MM.1S (cell line): ENCODE results near the gene NEK6.

Source experiments
- DNase-seq: peaks from one replicate; pipeline ENCODE4 v3.0.0-alpha.2; 2015
- H2AFZ ChIP-seq: fragments of 300-600 bp; sonication (generic); 2 replicates; pipeline ENCODE4 v1.6.0; 2016; ENCODE audit warnings: antibody characterized with exemption, low read length
- H3F3A ChIP-seq: fragments of 300-600 bp; sonication (generic); 2 replicates; pipeline ENCODE4 v1.6.1; 2016; ENCODE audit warnings: mild to moderate bottlenecking, antibody characterized with exemption, low read length, moderate library complexity, mixed read lengths; ENCODE audit not compliant: insufficient read depth
- H3K27ac ChIP-seq: fragments of 300-600 bp; sonication (generic); 2 replicates; pipeline ENCODE4 v1.5.1; 2016; ENCODE audit warnings: mild to moderate bottlenecking, low read length
- H3K27me3 ChIP-seq: fragments of 300-600 bp; sonication (generic); replicated peaks from 2 replicates; pipeline ENCODE4 v1.6.0; 2016; ENCODE audit warnings: low read length; ENCODE audit not compliant: insufficient read depth
- H3K36me3 ChIP-seq: fragments of 300-600 bp; sonication (generic); replicated peaks from 2 replicates; pipeline ENCODE4 v1.6.1; 2016; ENCODE audit warnings: mild to moderate bottlenecking, low read length, mixed read lengths; ENCODE audit not compliant: insufficient read depth
- H3K4me1 ChIP-seq: fragments of 300-600 bp; sonication (generic); 2 replicates; pipeline ENCODE4 v1.6.1; 2016; ENCODE audit warnings: low read length, mixed read lengths
- H3K4me2 ChIP-seq: fragments of 300-600 bp; sonication (generic); 2 replicates; pipeline ENCODE4 v1.6.0; 2016; ENCODE audit warnings: low read depth, low read length
- H3K4me3 ChIP-seq: fragments of 300-600 bp; sonication (generic); 2 replicates; pipeline ENCODE4 v1.5.1; 2016; ENCODE audit warnings: low read length, mixed read lengths
- H3K79me2 ChIP-seq: fragments of 300-600 bp; sonication (generic); 2 replicates; pipeline ENCODE4 v1.6.1; 2016; ENCODE audit warnings: mixed run types, low read length, mixed read lengths
- H3K9ac ChIP-seq: fragments of 300-600 bp; sonication (generic); 2 replicates; pipeline ENCODE4 v1.6.1; 2016; ENCODE audit warnings: low read length, mixed read lengths
- H3K9me2 ChIP-seq: fragments of 300-600 bp; sonication (generic); replicated peaks from 2 replicates; pipeline ENCODE4 v1.6.1; 2016; ENCODE audit warnings: mild to moderate bottlenecking, low read length, mixed read lengths; ENCODE audit not compliant: insufficient read depth
- H3K9me3 ChIP-seq: fragments of 300-600 bp; sonication (generic); replicated peaks from 2 replicates; pipeline ENCODE4 v1.6.1; 2016; ENCODE audit warnings: mild to moderate bottlenecking, low read length, mixed read lengths; ENCODE audit not compliant: insufficient read depth
- H4K20me1 ChIP-seq: fragments of 300-600 bp; sonication (generic); 2 replicates; pipeline ENCODE4 v1.6.1; 2016; ENCODE audit warnings: mild to moderate bottlenecking, low read length, moderate library complexity, mixed read lengths; ENCODE audit not compliant: insufficient read depth
- EZH2 ChIP-seq: fragments of 300-600 bp; sonication (generic); optimal IDR thresholded peaks from 2 replicates; pipeline ENCODE3; 2017; ENCODE audit warnings: low read depth, mild to moderate bottlenecking, antibody characterized with exemption, low read length, mixed read lengths
- EZH2phosphoT487 ChIP-seq: fragments of 300-600 bp; sonication (generic); IDR thresholded peaks from 2 replicates; pipeline ENCODE4 v1.6.1; 2018; ENCODE audit warnings: antibody characterized with exemption, low read length
- TF ChIP-seq, protein P1 (sequence below): fragments of 300-600 bp; sonication (generic); IDR thresholded peaks from 2 replicates; pipeline ENCODE4 v1.5.1; 2016; ENCODE audit warnings: antibody characterized with exemption, low read length, mixed read lengths

NEK6 gene

DNA sequence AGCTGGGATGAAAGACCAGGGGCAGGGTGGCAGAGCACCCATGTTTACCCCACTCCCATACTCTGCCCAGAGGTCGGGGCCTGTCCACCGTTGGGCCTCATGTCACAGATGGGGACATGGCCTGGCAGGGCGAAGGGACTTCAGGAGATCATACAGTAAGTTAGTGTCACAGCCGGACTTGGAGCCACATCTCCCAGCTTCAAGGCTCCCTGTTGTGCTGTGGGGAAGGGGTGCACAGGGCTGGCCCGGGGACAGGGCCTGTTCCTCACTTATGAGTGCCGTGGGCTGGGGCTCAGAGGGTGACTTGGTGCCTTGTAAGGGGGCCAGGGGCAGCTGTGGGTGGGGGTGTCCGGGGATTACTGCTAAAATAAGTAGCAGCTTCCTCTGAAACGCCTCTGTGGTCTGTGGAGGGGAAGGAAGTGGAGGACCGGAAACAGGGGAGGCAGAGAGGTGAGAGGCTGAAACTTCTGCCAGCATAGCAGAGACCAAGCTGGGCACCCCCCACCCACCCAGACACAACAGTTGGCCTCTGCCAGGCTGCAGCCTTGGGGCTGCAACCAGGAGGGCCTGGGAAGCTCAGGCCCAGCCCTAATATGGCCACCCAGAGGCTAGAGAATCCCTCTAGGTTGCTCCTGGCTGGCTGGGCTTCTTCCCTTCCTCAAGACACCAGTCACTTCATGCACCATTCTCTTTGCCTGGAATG lies 41.1 kb upstream of the NEK6 start:
- Histone ChIP-seq H4K20me1 (no peaks in the 10 kb centered on the region), H3K27ac (peak overlapping the region; percentile 60), H3K9ac (no peak overlapping the region; the same call in 1 of the 2 replicates), H3K9me3 (no peaks in the 10 kb centered on the region), H3K27me3 (no peaks in the 10 kb centered on the region), H3K36me3 (no peaks in the 10 kb centered on the region), H3K4me1 (peaks cover 48% of the 10 kb centered on the region), H3F3A (peaks cover 33% of the 10 kb centered on the region), H2AFZ (peak overlapping the region; percentile 54), H3K9me2 (no peaks in the 10 kb centered on the region), H3K4me2 (peak overlapping the region; percentile 59), H3K4me3 (peak overlapping the region; percentile 7; the same call in 1 of the 2 replicates), H3K79me2 (no peaks in the 10 kb centered on the region)
- TF ChIP-seq EZH2 (no peak), EZH2phosphoT487 (no peak)
- TF ChIP-seq, protein P1, sequence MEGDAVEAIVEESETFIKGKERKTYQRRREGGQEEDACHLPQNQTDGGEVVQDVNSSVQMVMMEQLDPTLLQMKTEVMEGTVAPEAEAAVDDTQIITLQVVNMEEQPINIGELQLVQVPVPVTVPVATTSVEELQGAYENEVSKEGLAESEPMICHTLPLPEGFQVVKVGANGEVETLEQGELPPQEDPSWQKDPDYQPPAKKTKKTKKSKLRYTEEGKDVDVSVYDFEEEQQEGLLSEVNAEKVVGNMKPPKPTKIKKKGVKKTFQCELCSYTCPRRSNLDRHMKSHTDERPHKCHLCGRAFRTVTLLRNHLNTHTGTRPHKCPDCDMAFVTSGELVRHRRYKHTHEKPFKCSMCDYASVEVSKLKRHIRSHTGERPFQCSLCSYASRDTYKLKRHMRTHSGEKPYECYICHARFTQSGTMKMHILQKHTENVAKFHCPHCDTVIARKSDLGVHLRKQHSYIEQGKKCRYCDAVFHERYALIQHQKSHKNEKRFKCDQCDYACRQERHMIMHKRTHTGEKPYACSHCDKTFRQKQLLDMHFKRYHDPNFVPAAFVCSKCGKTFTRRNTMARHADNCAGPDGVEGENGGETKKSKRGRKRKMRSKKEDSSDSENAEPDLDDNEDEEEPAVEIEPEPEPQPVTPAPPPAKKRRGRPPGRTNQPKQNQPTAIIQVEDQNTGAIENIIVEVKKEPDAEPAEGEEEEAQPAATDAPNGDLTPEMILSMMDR = no peak
- DNase-seq = peak; percentile 81

DNA sequence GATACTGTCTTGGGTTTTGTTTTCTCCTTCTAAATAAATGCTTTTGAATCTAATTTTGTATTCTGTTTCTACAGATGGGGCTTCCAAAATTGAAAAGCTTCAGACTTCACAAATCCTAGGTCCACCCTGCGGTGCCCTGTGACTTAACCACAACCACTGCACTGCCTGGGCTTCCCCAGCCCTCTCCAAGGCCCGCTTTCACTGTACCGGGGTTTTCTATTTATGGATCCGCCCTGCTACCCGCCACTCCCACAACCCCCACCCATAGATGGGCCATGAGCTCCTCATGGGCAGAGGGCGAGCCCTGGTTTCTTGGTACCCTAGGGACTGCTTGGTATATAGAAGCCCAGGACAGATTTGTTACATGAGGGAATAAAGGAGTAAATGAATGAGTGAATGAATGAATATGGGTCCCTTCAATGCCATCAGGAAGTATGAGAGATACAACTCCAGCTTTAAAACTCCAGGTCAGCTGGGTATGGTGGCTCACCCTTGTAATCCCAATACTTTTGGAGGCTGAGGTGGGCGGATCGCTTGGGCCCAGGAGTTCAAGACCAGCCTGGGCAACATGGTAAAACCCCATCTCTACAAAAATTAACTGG lies 39.8 kb upstream of the NEK6 start:
- peak overlapping the region; percentile 59 for H3K4me2 ChIP-seq
- H3K27ac ChIP-seq = peak overlapping the region; percentile 60; the same call in 1 of the 2 replicates
- DNase-seq = peak; percentile 68
- TF ChIP-seq EZH2 (no peak), EZH2phosphoT487 (no peak)
- TF ChIP-seq, protein P1 = no peak
- H3K36me3 ChIP-seq = no peaks in the 10 kb centered on the region
- no peaks in the 10 kb centered on the region for H3K27me3 ChIP-seq
- no peaks in the 10 kb centered on the region for H3K9me2 ChIP-seq
- peak overlapping the region; percentile 16; the same call in 1 of the 2 replicates for H3K4me3 ChIP-seq
- no peaks in the 10 kb centered on the region for H3K9me3 ChIP-seq
- H3F3A ChIP-seq = peaks cover 33% of the 10 kb centered on the region
- no peaks in the 10 kb centered on the region for H3K79me2 ChIP-seq
- H4K20me1 ChIP-seq = no peaks in the 10 kb centered on the region
- peaks cover 48% of the 10 kb centered on the region for H3K4me1 ChIP-seq
- H2AFZ ChIP-seq = no peak overlapping the region
- no peak overlapping the region for H3K9ac ChIP-seq

DNA sequence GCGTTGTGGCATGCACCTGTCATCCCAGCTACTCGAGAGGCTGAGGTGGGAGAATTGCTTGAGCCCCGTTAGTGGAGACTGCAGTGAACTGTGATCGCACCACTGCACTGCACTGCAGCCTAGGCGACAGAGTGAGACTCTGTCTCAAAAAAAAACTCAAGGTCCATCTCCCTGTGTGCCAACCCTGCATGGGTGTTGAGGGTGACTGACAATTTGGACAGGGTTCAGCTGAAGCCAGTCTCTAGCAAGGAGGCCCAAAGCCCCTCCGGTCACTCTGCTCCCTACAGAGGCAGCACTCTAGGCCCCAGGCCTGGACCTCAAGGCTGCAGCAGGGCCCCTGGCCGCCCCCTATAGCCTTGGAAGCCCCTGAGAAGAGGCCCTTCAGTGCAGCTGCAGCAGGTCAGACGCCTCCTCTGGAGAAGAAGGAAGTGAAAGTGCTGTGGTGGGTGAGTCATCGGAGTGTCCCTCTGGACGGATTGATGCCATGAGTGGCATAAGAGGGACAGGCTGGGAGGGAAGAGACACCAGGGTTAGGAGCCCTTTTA lies 39.2 kb upstream of the NEK6 start:
- H2AFZ ChIP-seq = no peak overlapping the region
- peaks cover 48% of the 10 kb centered on the region for H3K4me1 ChIP-seq
- no peak overlapping the region for H3K9ac ChIP-seq
- no peaks in the 10 kb centered on the region for H3K9me3 ChIP-seq
- H3K9me2 ChIP-seq = no peaks in the 10 kb centered on the region
- no peak overlapping the region for H3K4me3 ChIP-seq
- peak; percentile 69 for DNase-seq
- H3F3A ChIP-seq = peaks cover 33% of the 10 kb centered on the region
- H3K27me3 ChIP-seq = no peaks in the 10 kb centered on the region
- H3K36me3 ChIP-seq = no peaks in the 10 kb centered on the region
- H3K4me2 ChIP-seq = peak overlapping the region; percentile 59
- TF ChIP-seq, protein P1 = no peak
- TF ChIP-seq EZH2phosphoT487 (no peak), EZH2 (no peak)
- H3K79me2 ChIP-seq = no peaks in the 10 kb centered on the region
- H3K27ac ChIP-seq = peak overlapping the region; percentile 60
- no peaks in the 10 kb centered on the region for H4K20me1 ChIP-seq
